ENCODE results near the gene UBIAD1.

DNA sequence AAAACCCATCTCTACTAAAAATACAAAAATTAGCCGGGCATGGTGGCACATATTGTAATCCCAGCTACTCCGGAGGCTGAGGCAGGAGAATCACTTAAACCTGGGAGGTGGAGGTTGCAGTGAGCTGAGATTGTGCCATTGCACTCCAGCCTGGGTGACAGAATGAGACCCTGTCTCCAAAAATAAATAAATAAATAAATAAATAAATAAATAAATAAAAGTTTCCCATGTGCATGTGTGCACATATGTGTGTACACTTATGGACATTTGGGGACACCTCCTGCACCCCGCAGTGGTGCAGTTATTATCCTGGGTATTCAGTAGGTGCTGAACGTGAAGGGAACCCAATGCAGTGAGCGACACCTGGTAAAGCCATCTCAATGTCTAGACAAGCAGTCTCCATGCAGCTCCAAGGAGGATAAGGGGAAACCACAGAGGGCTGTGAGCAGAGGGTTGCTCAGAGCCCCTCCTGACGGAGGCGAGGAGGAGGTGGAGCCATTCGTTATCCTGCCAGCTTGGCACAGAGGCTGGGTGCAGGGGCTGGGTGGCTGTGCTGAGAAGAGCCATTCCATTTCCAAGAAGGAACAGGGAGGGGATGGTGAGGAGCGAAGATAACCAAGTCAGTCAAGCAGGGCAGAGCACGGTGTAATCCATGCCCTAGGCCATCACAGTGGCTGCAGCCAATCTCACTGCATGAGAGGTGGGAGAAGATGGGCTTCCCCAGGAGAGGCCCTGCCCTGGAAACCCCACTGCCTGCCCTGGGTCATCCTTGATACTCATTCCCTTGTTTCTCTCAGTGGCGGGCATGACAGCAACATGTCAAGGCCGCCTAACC lies 25.6 kb downstream of the UBIAD1 start:
- TF ChIP-seq POLR2A (IDR thresholded peaks at IDR 0.05; ENCODE audit: low read depth, low read length) = no peak
- TF ChIP-seq, protein P1, sequence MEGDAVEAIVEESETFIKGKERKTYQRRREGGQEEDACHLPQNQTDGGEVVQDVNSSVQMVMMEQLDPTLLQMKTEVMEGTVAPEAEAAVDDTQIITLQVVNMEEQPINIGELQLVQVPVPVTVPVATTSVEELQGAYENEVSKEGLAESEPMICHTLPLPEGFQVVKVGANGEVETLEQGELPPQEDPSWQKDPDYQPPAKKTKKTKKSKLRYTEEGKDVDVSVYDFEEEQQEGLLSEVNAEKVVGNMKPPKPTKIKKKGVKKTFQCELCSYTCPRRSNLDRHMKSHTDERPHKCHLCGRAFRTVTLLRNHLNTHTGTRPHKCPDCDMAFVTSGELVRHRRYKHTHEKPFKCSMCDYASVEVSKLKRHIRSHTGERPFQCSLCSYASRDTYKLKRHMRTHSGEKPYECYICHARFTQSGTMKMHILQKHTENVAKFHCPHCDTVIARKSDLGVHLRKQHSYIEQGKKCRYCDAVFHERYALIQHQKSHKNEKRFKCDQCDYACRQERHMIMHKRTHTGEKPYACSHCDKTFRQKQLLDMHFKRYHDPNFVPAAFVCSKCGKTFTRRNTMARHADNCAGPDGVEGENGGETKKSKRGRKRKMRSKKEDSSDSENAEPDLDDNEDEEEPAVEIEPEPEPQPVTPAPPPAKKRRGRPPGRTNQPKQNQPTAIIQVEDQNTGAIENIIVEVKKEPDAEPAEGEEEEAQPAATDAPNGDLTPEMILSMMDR (conservative IDR thresholded peaks at IDR 0.05; ENCODE audit: low read depth, low read length) = no peak
- TF ChIP-seq MXI1 (IDR thresholded peaks at IDR 0.05; ENCODE audit: borderline replicate concordance, low read depth, low read length) = no peak
- TF ChIP-seq RCOR1 (IDR thresholded peaks at IDR 0.05; ENCODE audit: insufficient replicate concordance, low read length) = no peak
- no peak for TF ChIP-seq RAD21 (IDR thresholded peaks at IDR 0.05; ENCODE audit: low read length)
- no peak for TF ChIP-seq MAFK (IDR thresholded peaks at IDR 0.05; ENCODE audit: low read depth, low read length)
- no peak for TF ChIP-seq SMC3 (IDR thresholded peaks at IDR 0.05; ENCODE audit: low read depth, low read length)
- TF ChIP-seq, protein P2, sequence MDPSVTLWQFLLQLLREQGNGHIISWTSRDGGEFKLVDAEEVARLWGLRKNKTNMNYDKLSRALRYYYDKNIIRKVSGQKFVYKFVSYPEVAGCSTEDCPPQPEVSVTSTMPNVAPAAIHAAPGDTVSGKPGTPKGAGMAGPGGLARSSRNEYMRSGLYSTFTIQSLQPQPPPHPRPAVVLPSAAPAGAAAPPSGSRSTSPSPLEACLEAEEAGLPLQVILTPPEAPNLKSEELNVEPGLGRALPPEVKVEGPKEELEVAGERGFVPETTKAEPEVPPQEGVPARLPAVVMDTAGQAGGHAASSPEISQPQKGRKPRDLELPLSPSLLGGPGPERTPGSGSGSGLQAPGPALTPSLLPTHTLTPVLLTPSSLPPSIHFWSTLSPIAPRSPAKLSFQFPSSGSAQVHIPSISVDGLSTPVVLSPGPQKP (IDR thresholded peaks at IDR 0.05; ENCODE audit: borderline replicate concordance, low read depth, low read length) = no peak
- TF ChIP-seq MAZ (IDR thresholded peaks at IDR 0.05; ENCODE audit: borderline replicate concordance, low read depth, low read length) = no peak
- no peak for TF ChIP-seq CEBPB (IDR thresholded peaks at IDR 0.05; ENCODE audit: low read depth, low read length)
- TF ChIP-seq BHLHE40 (IDR thresholded peaks at IDR 0.05; ENCODE audit: low read depth, low read length) = no peak
- no peak for TF ChIP-seq CHD1 (IDR thresholded peaks at IDR 0.05; ENCODE audit: low read depth, low read length)
- TF ChIP-seq, protein P3, sequence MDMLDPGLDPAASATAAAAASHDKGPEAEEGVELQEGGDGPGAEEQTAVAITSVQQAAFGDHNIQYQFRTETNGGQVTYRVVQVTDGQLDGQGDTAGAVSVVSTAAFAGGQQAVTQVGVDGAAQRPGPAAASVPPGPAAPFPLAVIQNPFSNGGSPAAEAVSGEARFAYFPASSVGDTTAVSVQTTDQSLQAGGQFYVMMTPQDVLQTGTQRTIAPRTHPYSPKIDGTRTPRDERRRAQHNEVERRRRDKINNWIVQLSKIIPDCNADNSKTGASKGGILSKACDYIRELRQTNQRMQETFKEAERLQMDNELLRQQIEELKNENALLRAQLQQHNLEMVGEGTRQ (IDR thresholded peaks at IDR 0.05; ENCODE audit: low read depth, low read length) = no peak
